HAP-1 (cell line): Measurements from ENCODE around the gene MYCN.
"Not testable (repeated sequence)": the region's sequence is repeated elsewhere in the genome, so short reads cannot be mapped to it uniquely, and the experiment has no call there.

ENCODE experiments used
- DNase-seq, 2 experiments: peaks; one replicate each; pipeline ENCODE4 v3.0.0-alpha.2; 2016 to 2020; ENCODE audit warnings: low spot score in 2 of 2
- H3K27me3 ChIP-seq: fragments of 250-450 bp; sonication (Bioruptor Pico); 2 replicates; pipeline ENCODE4 v1.5.1; 2020; ENCODE audit warnings: low read depth, mild to moderate bottlenecking, moderate library complexity
- H3K36me3 ChIP-seq: fragments of 250-450 bp; sonication (Bioruptor Pico); replicated peaks from 2 replicates; pipeline ENCODE4 v1.5.1; 2020; ENCODE audit warnings: mild to moderate bottlenecking
- H3K4me1 ChIP-seq: fragments of 250-450 bp; sonication (Bioruptor Pico); 2 replicates; pipeline ENCODE4 v1.5.1; 2020; ENCODE audit warnings: mild to moderate bottlenecking
- H3K4me3 ChIP-seq: fragments of 250-450 bp; sonication (Bioruptor Pico); 2 replicates; pipeline ENCODE4 v1.5.1; 2020; ENCODE audit warnings: mild to moderate bottlenecking, moderate library complexity
- H3K9me3 ChIP-seq: fragments of 250-450 bp; sonication (Bioruptor Pico); 2 replicates; pipeline ENCODE4 v1.5.1; 2020; ENCODE audit warnings: mild to moderate bottlenecking, moderate library complexity
- in situ Hi-C: fragments of 300-500 bp; cut with MboI; formaldehyde crosslinking; loops from 3 replicates; pipeline ENCODE4 v1.14.3; 2020; ENCODE audit warnings: low sequenced_read_pairs, inconsistent platforms, mixed read lengths

The MYCN gene

DNA sequence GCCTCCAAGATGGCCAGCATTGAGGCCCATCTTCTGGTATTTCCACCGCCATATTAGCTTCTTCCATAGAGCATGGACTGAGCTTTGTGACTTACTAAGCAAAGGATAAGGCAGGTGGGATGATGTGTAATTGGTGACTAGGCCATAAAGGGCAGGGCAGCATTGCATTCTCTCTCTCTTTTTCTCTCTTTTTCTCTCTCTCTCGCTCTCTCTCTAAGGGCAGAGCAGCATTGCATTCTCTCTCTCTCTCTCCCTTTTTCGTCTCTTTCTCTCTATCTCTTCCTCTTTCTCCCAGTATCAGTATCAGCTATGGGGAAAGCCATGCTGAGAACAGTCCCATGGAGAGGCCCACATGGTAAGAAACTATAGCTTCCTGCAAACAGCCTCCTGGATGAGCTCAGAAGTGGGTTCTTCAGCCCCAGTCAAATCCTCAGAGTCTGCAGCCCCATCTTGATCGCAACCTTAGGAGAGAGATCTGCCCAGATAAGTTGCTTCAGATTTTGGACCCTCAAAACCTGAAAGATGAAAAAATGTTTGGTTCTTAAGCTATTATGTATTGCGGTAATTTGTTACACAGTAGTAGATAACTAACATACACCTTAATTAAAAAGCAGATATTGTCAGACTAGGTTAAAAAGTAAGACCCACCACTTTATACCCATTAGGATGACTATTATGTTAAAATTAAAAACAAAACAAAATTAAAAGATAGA is 39.1 kb upstream of the MYCN start:
- Histone ChIP-seq H3K36me3 (no peaks in the 10 kb centered on the region), H3K4me3 (no peak overlapping the region), H3K4me1 (no peaks in the 10 kb centered on the region), H3K27me3 (no peaks in the 10 kb centered on the region), H3K9me3 (no peaks in the 10 kb centered on the region; the same call in 1 of the 2 replicates)
- DNase-seq: no peak
- in situ Hi-C loops: no loop called here

DNA sequence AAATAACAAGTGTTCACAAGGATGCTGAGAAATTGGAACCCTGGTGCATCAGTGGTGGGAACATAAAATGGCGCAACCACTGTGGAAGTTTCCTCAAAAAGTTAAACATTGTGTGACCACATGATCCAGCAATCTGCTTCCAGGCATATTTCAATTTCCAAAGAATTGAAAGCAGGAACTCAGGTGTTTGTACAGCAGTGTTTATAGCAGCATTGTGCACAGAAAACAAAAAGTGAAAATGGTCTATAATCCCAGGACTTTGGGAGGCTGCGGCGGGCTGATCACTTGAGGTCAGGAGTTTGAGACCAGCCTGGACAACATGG is 38.6 kb upstream of the MYCN start:
- Histone ChIP-seq H3K4me3 (no peak overlapping the region), H3K36me3 (no peaks in the 10 kb centered on the region), H3K4me1 (no peaks in the 10 kb centered on the region), H3K27me3 (no peaks in the 10 kb centered on the region), H3K9me3 (no peaks in the 10 kb centered on the region; the same call in 1 of the 2 replicates)
- DNase-seq: no peak
- in situ Hi-C loops: no loop called here

DNA sequence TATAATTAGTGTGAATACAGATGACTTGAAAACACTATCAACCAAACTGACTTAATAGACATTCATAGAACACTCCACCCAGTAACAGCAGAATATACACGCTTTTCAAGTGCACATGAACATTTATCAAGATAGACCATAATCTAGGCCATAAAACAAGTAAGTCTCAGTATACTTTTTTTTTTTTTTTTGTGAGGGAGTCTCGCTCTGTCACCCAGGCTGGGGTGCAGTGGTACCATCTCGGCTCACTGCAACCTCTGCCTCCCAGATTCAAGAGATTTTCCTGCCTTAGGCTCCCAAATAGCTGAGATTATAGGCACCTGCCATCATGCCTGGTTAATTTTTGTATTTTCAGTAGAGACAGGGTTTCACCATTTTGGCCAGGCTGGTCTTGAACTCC is 36.4 kb upstream of the MYCN start:
- in situ Hi-C loops, DNase-seq, H3K9me3 ChIP-seq, H3K4me1 ChIP-seq, H3K4me3 ChIP-seq, H3K27me3 ChIP-seq, H3K36me3 ChIP-seq: not testable (repeated sequence)

DNA sequence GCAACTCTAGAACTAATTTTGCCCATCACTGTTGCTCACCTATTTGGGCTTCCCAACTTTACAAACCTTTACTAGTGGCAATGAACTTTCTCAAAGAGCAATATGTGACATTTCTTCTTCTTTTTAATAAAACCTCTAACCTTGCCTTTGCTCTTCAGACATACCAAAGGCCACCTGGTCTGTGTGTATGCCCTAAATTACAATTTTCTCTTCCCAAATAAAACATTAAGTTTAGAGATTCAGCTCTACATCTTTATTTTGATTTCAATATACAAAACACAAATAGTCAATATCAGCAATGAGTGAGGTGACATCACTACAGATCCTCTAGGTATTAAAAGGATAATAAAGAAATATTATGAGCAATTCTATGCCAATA is 35.1 kb upstream of the MYCN start:
- Histone ChIP-seq H3K9me3 (no peaks in the 10 kb centered on the region), H3K27me3 (no peaks in the 10 kb centered on the region), H3K36me3 (no peaks in the 10 kb centered on the region), H3K4me1 (no peaks in the 10 kb centered on the region), H3K4me3 (no peak overlapping the region)
- no peak for DNase-seq
- in situ Hi-C loops: no loop called here

DNA sequence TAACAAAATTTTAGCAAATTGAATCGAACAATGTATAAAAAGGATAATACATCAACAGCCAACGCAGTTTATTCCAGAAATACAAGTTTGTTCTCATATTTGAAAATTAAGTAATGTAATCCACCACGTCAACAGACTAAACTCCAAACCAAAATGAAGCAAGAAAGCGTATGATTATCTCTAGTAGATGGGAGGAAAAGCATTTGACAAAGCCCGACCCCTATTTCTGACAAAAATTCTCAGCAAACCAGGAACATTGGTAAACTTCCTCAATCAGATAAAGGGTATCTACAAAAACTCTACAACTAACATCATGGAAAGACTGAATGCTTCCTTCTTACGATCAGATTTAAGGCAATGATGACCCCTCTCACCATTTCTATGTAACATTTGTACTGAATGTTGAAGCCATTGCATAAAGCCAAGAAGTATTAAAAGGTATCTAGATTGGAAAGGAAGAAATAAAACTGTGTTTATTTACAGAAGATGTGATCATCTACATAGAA is 34.3 kb upstream of the MYCN start:
- Histone ChIP-seq H3K36me3 (no peaks in the 10 kb centered on the region), H3K27me3 (no peaks in the 10 kb centered on the region), H3K9me3 (no peaks in the 10 kb centered on the region), H3K4me1 (no peaks in the 10 kb centered on the region), H3K4me3 (no peak overlapping the region)
- no peak for DNase-seq
- in situ Hi-C loops: no loop called here

DNA sequence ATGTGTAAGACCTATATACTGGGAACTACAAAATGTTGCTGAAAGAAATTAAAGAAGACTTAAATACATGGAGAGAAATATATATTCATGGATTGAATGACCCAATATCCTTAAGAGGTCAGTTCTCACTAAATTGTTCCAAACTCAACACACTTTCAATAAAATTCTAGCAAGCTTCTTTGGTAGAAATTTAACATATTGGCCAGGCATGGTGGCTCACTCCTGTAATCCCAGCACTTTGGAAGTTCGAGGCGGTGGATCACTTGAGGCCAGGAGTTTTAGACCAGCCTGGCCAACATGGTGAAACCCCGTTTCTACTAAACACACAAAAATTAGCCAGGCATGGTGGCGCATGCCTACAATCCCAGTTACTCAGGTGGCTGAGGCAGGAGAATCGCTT is 33.6 kb upstream of the MYCN start:
- in situ Hi-C loops: no loop called here

DNA sequence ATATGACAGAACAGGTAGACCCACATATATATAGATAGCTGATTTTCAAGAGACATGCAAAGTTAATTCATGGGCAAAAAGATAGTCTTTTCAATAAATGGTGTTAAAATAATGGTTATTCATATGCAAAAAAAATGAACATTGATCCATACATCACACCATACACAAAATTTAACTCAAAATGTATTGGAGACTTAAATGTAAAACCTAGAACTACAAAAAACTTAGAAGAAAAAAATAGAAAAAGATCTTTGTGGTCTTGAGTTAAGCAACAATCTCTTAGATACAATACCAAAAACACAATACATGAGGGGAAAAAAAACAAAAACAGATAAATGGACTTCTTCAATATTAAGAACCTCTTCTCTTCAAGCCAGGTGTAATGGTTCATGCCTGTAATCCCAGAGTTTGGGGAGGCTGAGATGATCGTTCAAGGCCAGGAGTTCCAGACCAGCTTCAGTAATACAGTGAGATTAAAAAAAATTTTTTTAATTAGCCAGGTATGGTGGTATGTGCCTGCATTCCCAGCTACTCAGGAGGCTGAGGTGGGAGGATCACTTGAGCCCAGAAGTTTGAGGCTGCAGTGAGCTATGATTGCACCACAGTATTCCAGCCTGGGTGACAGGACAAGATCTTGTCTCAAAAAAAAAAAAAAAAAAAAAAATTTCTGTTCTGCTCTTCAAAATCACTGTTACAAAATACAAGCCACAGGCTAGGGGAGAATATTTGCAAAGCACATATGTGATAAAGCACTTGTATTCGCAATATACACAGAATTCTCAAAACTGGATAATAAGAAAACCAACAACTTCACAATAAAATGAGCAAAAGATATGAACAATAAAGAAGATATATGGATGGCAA is 32.7 kb upstream of the MYCN start:
- H3K36me3 ChIP-seq: no peaks in the 10 kb centered on the region
- in situ Hi-C loops: no loop called here
- no peak for DNase-seq

More for the DNA sequence above, 33.6 kb upstream of the MYCN start:
- H3K27me3 ChIP-seq: no peaks in the 10 kb centered on the region
- H3K4me3 ChIP-seq: no peak overlapping the region
- H3K36me3 ChIP-seq: no peaks in the 10 kb centered on the region
- H3K4me1 ChIP-seq: no peaks in the 10 kb centered on the region; the same call in 1 of the 2 replicates
- H3K9me3 ChIP-seq: no peaks in the 10 kb centered on the region
- DNase-seq: no peak

DNA sequence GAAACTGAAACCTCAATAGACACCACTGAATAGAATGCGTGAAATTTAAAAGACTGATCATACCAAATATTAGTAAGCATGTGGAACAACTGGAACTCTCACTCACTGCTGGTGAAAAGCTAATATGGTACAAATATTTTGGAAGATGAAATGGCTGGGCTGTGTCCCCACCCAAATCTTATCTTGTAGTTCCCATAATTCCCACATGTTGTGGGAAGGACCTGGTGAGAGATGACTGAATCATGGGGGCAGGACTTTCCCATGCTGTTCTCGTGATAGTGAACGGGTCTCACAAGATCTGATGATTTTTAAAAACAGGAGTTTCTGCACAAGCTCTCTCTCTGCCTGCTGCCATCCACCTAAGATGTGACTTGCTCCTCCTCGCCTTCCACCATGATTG is 32.0 kb upstream of the MYCN start:
- no peaks in the 10 kb centered on the region for H3K27me3 ChIP-seq
- H3K9me3 ChIP-seq: no peaks in the 10 kb centered on the region
- no peak for DNase-seq
- no peaks in the 10 kb centered on the region; the same call in 1 of the 2 replicates for H3K4me1 ChIP-seq
- no peaks in the 10 kb centered on the region for H3K36me3 ChIP-seq
- in situ Hi-C loops: no loop called here
- H3K4me3 ChIP-seq: no peak overlapping the region

More for the DNA sequence above, 32.7 kb upstream of the MYCN start:
- Histone ChIP-seq H3K9me3 (no peaks in the 10 kb centered on the region), H3K4me1 (no peaks in the 10 kb centered on the region; the same call in 1 of the 2 replicates), H3K27me3 (no peaks in the 10 kb centered on the region), H3K4me3 (no peak overlapping the region)

DNA sequence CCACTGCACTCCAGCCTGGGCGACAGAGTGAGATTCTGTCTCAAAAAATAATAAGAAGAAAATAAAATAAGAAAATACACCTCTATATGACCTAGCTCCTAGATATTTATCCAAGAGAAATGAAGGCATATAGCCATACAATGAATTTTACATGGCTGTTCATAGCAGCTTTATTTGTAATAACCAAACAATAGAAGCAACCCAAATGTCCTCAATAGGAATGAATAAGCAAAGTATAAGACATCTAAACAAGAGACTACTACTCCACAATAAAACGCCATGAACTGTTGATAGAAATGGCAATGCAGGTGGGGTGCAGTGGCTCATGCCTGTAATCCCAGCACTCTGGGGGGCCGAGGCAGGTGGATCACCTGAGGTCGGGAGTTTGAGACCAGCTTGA is 31.2 kb upstream of the MYCN start:
- in situ Hi-C loops: no loop called here
- no peaks in the 10 kb centered on the region for H3K27me3 ChIP-seq
- DNase-seq: no peak
- no peaks in the 10 kb centered on the region for H3K9me3 ChIP-seq
- no peaks in the 10 kb centered on the region for H3K36me3 ChIP-seq
- no peaks in the 10 kb centered on the region; the same call in 1 of the 2 replicates for H3K4me1 ChIP-seq
- H3K4me3 ChIP-seq: no peak overlapping the region

DNA sequence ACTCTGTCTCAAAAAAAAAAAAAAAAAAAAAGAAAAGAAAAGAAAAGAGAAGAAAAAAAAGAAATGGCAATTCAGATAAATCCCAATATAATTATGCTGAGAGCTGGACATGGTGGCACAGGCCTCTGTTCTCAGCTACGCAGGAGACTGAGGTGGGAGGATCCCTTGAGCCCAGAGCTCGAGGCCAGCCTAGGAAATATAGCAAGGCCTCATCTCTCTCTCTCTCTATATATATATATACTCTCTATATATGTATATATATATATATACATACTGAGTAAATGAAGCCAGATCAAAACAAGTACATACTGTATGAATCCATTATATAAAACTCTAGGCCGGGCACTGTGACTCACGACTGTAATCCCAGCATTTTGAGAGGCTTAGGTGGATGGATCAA is 30.6 kb upstream of the MYCN start:
- in situ Hi-C loops: no loop called here
- no peaks in the 10 kb centered on the region for H3K27me3 ChIP-seq

DNA sequence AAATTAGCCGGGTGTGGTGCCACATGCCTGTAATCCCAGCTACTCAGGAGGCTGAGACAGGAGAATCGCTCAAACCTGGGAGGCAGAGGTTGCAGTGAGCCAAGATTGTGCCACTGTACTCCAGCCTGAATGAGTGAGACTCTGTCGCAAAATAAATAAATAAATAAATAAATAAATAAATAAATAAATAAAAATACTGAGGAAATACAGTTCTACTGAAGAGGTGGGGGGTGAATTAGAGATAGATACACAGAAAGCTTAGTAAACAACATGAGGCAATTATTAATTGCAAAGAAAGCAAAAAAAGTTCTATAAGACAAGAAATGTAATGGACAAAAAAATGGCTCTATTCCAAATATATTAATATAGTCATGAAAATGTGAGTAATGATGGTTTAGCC is 29.1 kb upstream of the MYCN start:
- H3K9me3 ChIP-seq, in situ Hi-C loops, H3K4me1 ChIP-seq, H3K36me3 ChIP-seq, H3K4me3 ChIP-seq, DNase-seq, H3K27me3 ChIP-seq: not testable (repeated sequence)

More for the DNA sequence above, 30.6 kb upstream of the MYCN start:
- H3K4me1 ChIP-seq: no peaks in the 10 kb centered on the region; the same call in 1 of the 2 replicates
- no peaks in the 10 kb centered on the region for H3K36me3 ChIP-seq
- H3K9me3 ChIP-seq: no peaks in the 10 kb centered on the region
- H3K4me3 ChIP-seq: no peak overlapping the region
- no peak for DNase-seq

DNA sequence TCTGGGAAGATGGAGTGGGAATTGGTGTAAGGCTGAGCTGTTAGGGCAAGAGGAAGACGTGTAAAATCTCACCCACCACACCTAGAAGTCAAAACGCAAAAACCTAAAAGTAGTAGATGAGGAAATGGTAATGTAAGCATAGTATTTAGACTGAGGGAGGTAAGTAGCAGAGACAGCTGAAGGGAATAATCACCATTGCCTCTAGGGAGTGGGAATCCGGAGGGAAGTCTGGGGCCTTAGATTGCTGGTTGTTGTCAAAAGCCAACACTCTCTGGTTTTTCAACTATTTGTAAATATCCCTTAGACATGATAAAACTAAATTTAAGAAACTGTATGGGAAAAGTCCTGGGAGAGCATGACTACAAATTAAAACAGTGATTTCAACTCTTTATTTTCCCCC is 28.7 kb upstream of the MYCN start:
- H3K4me1 ChIP-seq: no peaks in the 10 kb centered on the region; the same call in 1 of the 2 replicates
- no peak for DNase-seq
- H3K4me3 ChIP-seq: no peak overlapping the region
- no peaks in the 10 kb centered on the region for H3K9me3 ChIP-seq
- no peaks in the 10 kb centered on the region for H3K27me3 ChIP-seq
- in situ Hi-C loops: no loop called here
- no peaks in the 10 kb centered on the region for H3K36me3 ChIP-seq

DNA sequence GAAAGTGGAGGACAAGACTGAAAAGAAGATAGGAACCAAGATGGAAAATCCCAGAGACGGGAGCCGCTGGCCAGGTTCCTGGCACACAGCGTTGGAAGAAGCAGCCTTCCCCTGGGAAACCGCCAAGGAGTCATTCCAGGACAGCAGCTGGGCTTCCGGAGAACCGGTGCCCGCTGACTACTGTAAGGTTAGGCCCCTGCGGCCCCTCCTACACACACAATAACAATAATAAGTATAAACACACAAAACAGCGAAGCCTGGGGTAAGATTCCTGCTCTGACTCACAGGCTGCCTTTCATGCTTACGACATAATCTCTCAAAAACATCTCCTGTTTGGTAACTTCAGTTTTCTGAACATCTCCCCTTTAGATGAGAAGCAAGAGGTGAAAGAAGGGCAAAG is 28.1 kb upstream of the MYCN start:
- Histone ChIP-seq H3K4me1 (no peaks in the 10 kb centered on the region; the same call in 1 of the 2 replicates), H3K36me3 (no peaks in the 10 kb centered on the region), H3K4me3 (no peak overlapping the region), H3K27me3 (no peaks in the 10 kb centered on the region), H3K9me3 (no peaks in the 10 kb centered on the region)
- peak; percentile 18 to 59 for DNase-seq
- in situ Hi-C loops: no loop called here

DNA sequence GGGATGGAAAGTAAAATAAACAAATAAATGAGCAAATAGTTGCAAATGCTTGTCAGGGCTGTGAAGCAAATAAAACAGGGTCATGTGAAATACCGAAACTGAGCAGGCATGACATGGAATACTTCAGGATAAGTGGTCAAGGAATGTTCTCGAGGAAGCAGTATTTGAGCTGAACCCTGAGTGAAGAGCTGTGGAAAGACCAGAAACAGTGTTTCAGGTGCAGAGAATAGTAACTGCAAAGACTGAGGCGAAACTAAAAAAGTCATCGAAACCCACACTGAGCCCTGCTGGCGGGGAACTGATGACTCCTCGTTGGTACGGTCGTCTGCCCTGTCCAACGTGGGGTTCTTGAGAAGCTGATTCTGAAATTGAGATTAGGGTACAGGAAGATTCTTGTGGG is 27.2 kb upstream of the MYCN start:
- no peak for DNase-seq
- H3K9me3 ChIP-seq: no peaks in the 10 kb centered on the region
- in situ Hi-C loops: no loop called here
- no peaks in the 10 kb centered on the region for H3K36me3 ChIP-seq
- H3K27me3 ChIP-seq: no peaks in the 10 kb centered on the region
- no peak overlapping the region for H3K4me3 ChIP-seq
- H3K4me1 ChIP-seq: no peaks in the 10 kb centered on the region; the same call in 1 of the 2 replicates
